GM13976 (cell line): ENCODE measurements around the gene CSRNP2.

Experiments used
- DNase-seq: peaks from one replicate; pipeline ENCODE4 v3.0.0; 2012; ENCODE audit warnings: low spot score
- in situ Hi-C: fragments of 300-500 bp; cut with MboI; formaldehyde crosslinking; loops from one replicate; pipeline ENCODE4 v1.12.0; 2022; ENCODE audit warnings: low sequenced_read_pairs, mixed read lengths, inconsistent platforms; ENCODE audit not compliant: unreplicated experiment
- TF ChIP-seq, protein P1 (sequence below): IDR thresholded peaks from 2 replicates; pipeline ENCODE4 v1.5.1; 2012; ENCODE audit warnings: borderline replicate concordance, mild to moderate bottlenecking; ENCODE audit not compliant: insufficient read depth; ENCODE audit errors: extremely low read depth, missing control alignments, control extremely low read depth

Gene CSRNP2, protein sequence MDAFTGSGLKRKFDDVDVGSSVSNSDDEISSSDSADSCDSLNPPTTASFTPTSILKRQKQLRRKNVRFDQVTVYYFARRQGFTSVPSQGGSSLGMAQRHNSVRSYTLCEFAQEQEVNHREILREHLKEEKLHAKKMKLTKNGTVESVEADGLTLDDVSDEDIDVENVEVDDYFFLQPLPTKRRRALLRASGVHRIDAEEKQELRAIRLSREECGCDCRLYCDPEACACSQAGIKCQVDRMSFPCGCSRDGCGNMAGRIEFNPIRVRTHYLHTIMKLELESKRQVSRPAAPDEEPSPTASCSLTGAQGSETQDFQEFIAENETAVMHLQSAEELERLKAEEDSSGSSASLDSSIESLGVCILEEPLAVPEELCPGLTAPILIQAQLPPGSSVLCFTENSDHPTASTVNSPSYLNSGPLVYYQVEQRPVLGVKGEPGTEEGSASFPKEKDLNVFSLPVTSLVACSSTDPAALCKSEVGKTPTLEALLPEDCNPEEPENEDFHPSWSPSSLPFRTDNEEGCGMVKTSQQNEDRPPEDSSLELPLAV

DNA sequence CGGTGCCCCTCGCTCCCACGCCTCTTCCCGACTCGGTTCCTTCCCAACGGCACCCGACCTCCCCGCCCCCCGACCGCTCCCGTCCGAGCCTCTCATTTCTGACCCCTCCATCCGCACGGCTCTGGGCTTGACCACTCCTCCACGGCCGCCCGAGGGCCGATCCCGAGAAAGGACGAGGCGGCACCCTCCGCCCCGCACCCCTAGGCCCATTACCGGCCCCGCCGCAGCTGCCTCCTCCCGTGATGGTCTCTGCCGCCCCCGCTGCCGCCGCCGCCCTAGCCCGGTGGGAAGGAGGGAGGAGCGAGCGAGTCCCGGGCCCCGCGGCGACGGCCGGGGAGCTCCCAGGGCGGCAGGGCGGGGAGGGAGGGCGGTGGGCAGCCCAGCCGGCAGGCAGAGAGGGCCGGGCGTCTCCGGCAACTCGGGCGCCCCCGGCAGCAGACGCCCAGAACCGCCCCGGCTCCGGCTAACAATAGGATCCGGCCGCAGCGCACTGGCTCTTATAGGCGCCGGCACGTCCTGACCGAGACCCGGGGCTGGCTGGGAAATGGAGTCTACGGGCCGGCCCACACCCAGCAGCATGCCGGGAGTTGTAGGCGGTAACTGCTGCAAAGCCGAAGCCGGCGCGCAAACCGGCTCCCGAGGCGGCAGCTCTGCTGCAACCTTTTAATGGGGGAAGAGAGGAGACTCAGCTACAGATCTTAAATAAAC lies at the start of gene CSRNP2:
Gene CSRNP2, minus strand, starts transcription at position 471 of the 708 bp plus-strand sequence. CDS start 7,035 bp downstream, outside the sequence.
- in situ Hi-C loops = no loop called here
- peak; percentile 98 for DNase-seq
- TF ChIP-seq, protein P1, sequence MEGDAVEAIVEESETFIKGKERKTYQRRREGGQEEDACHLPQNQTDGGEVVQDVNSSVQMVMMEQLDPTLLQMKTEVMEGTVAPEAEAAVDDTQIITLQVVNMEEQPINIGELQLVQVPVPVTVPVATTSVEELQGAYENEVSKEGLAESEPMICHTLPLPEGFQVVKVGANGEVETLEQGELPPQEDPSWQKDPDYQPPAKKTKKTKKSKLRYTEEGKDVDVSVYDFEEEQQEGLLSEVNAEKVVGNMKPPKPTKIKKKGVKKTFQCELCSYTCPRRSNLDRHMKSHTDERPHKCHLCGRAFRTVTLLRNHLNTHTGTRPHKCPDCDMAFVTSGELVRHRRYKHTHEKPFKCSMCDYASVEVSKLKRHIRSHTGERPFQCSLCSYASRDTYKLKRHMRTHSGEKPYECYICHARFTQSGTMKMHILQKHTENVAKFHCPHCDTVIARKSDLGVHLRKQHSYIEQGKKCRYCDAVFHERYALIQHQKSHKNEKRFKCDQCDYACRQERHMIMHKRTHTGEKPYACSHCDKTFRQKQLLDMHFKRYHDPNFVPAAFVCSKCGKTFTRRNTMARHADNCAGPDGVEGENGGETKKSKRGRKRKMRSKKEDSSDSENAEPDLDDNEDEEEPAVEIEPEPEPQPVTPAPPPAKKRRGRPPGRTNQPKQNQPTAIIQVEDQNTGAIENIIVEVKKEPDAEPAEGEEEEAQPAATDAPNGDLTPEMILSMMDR = no peak

GRCh38 chr12:51132693-51133092 lies 49.3 kb upstream of the CSRNP2 start:
- DNase-seq = no peak
- in situ Hi-C loops = no loop called here
- TF ChIP-seq, protein P1 = no peak

DNA sequence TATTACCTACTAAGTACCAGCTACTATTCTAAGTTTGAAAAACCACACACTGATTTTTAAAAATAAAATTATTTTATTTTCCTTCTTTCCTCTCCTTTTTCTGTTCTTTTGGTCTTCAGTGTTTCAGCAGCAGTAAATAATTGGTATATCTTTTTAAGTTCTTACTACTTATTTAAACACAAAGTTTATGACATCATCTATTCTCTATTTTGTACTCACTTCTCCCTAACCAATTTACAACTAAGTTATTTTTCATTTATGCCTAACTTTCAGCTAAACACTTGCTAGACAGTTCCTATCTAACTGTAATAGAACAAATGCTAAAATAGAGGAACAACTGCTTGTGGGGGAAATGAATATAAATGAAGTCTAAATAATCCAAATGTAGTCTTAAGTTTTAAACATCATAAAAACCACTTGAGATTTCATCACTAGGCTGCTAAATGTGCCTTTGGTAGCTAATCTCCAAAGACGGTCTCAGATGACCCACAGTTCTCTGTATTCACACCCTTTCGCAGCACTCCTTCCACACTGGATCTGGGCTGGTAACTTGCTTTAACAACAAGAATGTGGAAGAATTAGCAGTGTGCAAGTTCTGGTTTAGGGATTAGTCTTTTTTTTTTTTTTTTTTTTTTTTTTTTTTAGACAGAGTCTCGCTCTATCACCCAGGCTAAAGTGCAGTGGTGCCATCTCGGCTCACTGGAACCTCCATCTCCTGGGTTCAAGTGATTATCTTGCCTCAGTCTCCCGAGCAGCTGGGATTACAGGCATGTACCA lies 48.5 kb upstream of the CSRNP2 start:
- no peak for DNase-seq
- in situ Hi-C loops = no loop called here
- TF ChIP-seq, protein P1 = no peak

GRCh38 chr12:51128919-51129318 lies 45.5 kb upstream of the CSRNP2 start:
- in situ Hi-C loops = no loop called here
- TF ChIP-seq, protein P1 = no peak
- no peak for DNase-seq

DNA sequence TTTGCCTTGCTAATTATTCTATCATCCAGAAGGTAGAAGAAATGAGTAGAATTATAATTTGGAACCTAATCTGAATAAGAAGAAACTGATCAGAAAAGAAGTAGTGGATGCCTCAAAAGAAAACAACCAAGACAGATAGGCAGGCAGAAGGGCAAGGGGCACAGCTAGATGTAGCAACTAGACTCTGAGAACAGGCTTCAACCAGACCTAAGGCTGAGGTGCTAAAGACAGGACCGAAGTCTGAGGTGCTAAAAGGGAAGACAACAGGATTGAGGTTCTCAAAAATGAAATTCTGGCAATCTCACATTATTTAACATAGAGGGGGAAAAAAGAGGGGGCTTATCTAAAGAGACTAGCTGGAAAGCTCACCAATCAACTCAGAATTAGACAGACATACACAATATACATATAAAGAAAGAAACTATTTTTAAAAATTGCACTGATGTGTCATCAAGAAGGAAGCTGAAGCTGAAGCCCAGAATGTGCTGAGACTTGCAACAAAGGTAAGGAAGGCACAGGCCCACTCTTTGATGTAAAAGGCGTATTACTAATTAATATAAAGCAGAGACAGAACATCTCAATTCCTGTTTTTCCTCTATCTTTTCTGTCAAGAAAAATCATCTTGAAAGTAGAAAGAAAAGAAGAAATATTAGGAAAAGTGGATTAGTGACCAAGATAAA lies 43.8 kb upstream of the CSRNP2 start:
- in situ Hi-C loops = no loop called here
- TF ChIP-seq, protein P1 = no peak
- DNase-seq = no peak
